Lower leg skin (tissue), 3 donors: ENCODE measurements around the gene PROC.

ENCODE experiments used
- POLR2A ChIP-seq, 2 donors: fragments of 450-650 bp; IDR thresholded peaks; one replicate each; pipeline ENCODE4 v1.6.1; 2016 to 2017; ENCODE audit warnings: antibody characterized with exemption in 2 of 2, mild to moderate bottlenecking in 1 of 2, moderate library complexity in 1 of 2
- TF ChIP-seq, protein P1 (sequence below), 3 donors: fragments of 450-650 bp; IDR thresholded peaks; one replicate each; pipeline ENCODE4 v1.5.1; 2016; ENCODE audit warnings: antibody characterized with exemption in 3 of 3, mild to moderate bottlenecking in 3 of 3, moderate library complexity in 2 of 3

DNA sequence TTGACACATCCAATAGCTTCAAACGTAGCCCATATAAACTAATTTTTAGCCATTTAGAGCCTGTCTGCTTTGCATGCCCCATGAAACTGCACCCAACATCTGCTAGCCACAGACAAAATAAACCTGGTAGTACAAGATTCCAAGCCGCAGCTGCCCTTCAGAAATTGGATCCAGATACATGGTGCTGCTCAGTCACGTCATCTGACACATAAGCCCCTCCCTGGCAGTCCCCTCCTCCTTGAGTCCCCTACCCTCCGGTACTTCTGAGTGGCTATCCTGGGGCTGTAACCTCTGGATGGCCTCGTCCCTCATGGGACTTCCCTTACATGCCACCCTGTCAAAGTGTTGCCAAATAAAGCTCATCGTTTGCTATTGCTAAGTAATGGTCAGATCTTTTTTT lies 33.8 kb downstream of the PROC start:
- TF ChIP-seq, protein P1, sequence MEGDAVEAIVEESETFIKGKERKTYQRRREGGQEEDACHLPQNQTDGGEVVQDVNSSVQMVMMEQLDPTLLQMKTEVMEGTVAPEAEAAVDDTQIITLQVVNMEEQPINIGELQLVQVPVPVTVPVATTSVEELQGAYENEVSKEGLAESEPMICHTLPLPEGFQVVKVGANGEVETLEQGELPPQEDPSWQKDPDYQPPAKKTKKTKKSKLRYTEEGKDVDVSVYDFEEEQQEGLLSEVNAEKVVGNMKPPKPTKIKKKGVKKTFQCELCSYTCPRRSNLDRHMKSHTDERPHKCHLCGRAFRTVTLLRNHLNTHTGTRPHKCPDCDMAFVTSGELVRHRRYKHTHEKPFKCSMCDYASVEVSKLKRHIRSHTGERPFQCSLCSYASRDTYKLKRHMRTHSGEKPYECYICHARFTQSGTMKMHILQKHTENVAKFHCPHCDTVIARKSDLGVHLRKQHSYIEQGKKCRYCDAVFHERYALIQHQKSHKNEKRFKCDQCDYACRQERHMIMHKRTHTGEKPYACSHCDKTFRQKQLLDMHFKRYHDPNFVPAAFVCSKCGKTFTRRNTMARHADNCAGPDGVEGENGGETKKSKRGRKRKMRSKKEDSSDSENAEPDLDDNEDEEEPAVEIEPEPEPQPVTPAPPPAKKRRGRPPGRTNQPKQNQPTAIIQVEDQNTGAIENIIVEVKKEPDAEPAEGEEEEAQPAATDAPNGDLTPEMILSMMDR (IDR thresholded peaks at IDR 0.05): no peak
- TF ChIP-seq POLR2A (IDR thresholded peaks at IDR 0.05): no peak
